Measurements from ENCODE around the gene GPAM. TPM values are rescaled to one million over a fixed set of nuclear protein-coding genes. Genes with fewer than 3 reads are reported as not detected.

The GPAM gene, protein sequence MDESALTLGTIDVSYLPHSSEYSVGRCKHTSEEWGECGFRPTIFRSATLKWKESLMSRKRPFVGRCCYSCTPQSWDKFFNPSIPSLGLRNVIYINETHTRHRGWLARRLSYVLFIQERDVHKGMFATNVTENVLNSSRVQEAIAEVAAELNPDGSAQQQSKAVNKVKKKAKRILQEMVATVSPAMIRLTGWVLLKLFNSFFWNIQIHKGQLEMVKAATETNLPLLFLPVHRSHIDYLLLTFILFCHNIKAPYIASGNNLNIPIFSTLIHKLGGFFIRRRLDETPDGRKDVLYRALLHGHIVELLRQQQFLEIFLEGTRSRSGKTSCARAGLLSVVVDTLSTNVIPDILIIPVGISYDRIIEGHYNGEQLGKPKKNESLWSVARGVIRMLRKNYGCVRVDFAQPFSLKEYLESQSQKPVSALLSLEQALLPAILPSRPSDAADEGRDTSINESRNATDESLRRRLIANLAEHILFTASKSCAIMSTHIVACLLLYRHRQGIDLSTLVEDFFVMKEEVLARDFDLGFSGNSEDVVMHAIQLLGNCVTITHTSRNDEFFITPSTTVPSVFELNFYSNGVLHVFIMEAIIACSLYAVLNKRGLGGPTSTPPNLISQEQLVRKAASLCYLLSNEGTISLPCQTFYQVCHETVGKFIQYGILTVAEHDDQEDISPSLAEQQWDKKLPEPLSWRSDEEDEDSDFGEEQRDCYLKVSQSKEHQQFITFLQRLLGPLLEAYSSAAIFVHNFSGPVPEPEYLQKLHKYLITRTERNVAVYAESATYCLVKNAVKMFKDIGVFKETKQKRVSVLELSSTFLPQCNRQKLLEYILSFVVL
- total RNA-seq: 8.2 and 12.0 TPM in 2 replicates
- total RNA-seq (2013): 7.8 TPM
- 2.6 and 3.3 TPM in 2 replicates for polyA plus RNA-seq
- polyA minus RNA-seq: 3.6 and 3.8 TPM in 2 replicates

DNA sequence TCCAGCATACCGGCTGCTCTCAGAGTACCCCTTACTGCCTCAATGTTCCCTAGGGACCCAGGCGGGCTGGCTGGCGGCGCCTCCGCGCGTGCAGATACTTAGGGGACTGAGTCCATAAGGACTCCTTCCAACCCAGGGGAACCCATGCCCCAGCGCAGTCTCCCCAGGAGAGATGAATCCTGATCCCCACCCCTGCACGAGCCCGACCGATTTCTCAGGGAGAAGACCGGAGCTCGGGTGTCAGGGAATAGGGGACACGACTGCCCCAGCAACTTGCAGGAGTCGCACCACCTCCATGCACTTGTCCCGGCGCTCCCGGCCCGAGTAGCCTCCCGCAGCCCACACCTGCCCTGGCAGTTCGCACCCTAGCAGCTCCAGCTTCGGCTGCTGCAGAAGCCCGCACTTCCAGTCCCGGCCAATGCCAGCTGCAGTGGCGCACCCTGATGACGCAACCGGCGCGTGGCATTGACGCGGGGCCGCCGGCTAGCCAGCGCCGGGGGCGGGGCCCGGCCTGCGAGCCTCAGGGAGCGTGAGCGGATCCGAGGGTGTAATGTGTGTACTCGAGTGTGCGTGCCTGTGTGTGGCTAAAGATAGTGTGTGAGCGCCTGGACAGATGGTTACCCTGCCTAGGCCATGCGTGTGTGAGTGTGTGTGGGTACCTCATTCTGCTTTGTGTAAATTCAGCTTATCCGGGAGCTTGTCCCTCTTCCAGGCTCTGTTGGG lies at the start of gene GPAM:
Gene GPAM (minus strand): TSS at position 437 of the 723 bp plus-strand sequence. CDS start 1,981 bp downstream, outside the sequence.
- H3K4me1 Mint-ChIP-seq: peaks cover 23% of the 10 kb centered on the region
- under 1% methylated on average over 46 of the region's 46 CpGs for WGBS (ENCODE audit: insufficient coverage)
- TF ChIP-seq, protein P1, sequence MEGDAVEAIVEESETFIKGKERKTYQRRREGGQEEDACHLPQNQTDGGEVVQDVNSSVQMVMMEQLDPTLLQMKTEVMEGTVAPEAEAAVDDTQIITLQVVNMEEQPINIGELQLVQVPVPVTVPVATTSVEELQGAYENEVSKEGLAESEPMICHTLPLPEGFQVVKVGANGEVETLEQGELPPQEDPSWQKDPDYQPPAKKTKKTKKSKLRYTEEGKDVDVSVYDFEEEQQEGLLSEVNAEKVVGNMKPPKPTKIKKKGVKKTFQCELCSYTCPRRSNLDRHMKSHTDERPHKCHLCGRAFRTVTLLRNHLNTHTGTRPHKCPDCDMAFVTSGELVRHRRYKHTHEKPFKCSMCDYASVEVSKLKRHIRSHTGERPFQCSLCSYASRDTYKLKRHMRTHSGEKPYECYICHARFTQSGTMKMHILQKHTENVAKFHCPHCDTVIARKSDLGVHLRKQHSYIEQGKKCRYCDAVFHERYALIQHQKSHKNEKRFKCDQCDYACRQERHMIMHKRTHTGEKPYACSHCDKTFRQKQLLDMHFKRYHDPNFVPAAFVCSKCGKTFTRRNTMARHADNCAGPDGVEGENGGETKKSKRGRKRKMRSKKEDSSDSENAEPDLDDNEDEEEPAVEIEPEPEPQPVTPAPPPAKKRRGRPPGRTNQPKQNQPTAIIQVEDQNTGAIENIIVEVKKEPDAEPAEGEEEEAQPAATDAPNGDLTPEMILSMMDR (IDR thresholded peaks at IDR 0.05): no peak
- TF ChIP-seq EZH2 (IDR thresholded peaks at IDR 0.05; ENCODE audit: borderline replicate concordance, insufficient read depth, low read depth, low read length, poor library complexity, severe bottlenecking): no peak
- Histone ChIP-seq H2AFZ (ENCODE audit: insufficient read depth, low read depth, low read length, poor library complexity, severe bottlenecking) (peak within 1 kb of the TSS; percentile 99), H3K9me3 (ENCODE audit: control extremely low read depth in 1 of 3, control insufficient read depth in 2 of 3, insufficient read depth in 1 of 3, low read length in 2 of 3) (peaks cover 0 to 2% (median 0%) of the 10 kb centered on the region in 3 donors), H3K4me2 (replicated peaks; ENCODE audit: low read depth, low read length, poor library complexity, severe bottlenecking) (peak within 1 kb of the TSS; percentile 92), H3K4me1 (ENCODE audit: control insufficient read depth in 2 of 2, insufficient read depth in 2 of 2, low read length in 2 of 2) (peaks cover 12 to 18% of the 10 kb centered on the region in 2 donors), H3K9ac (ENCODE audit: low read length) (peak within 1 kb of the TSS; percentile 88), H3K36me3 (replicated peaks in 1 of 2; ENCODE audit: control extremely low read depth in 1 of 2, control insufficient read depth in 1 of 2, extremely low read depth in 1 of 2, insufficient read depth in 2 of 2, low read length in 1 of 2) (peaks cover 3 to 8% of the 10 kb centered on the region in 2 experiments), H4K20me1 (ENCODE audit: control insufficient read depth, insufficient read depth, low read length, poor library complexity, severe bottlenecking) (no peaks in the 10 kb centered on the region), H3K27ac (ENCODE audit: low read length in 2 of 2) (peak within 1 kb of the TSS; percentile 49 to 81), H3K4me3 (ENCODE audit: control extremely low read depth in 1 of 5, extremely low read depth in 1 of 5, insufficient read depth in 1 of 5, low read depth in 2 of 5, low read length in 4 of 5) (peak within 1 kb of the TSS; percentile 88 to 97 (median 95)), H3K27me3 (replicated peaks in 1 of 4; ENCODE audit: control extremely low read depth in 1 of 4, control insufficient read depth in 3 of 4, insufficient read depth in 4 of 4, low read length in 3 of 4) (no peaks in the 10 kb centered on the region), H3K79me2 (ENCODE audit: control insufficient read depth, insufficient read depth, low read length) (no peaks in the 10 kb centered on the region)
- no peaks in the 10 kb centered on the region for H3K27me3 Mint-ChIP-seq
- H3K4me3 Mint-ChIP-seq: peak within 1 kb of the TSS; percentile 97
- DNase-seq (peak; percentile 96), ATAC-seq (ENCODE audit: low read depth) (peak; percentile 96)
- ChIA-PET POLR2A (interaction anchor here (0.5 to 1.8 kb wide), 2 partner anchors 192 to 269 kb away, joined by 4 to 7 read pairs; no protein-coding TSS in a partner anchor), CTCF (interaction anchor here (0.8 to 2.2 kb wide), 3 partner anchors 10 to 29 kb away, joined by 3 to 8 read pairs (median 3); no protein-coding TSS in a partner anchor)
- peaks cover 4% of the 10 kb centered on the region for H3K9me3 Mint-ChIP-seq (ENCODE audit: insufficient read depth)
- intact Hi-C loops (cut with micrococcal nuclease): loop anchor here (1.0 to 2.0 kb wide), 3 partner anchors 43 to 263 kb away; partner anchors contain the start of genes VTI1A and ZDHHC6
- H3K27ac Mint-ChIP-seq: peak within 1 kb of the TSS; percentile 95
